ENCODE results near the gene PEG3. TPM values are rescaled to one million over a fixed set of nuclear protein-coding genes. Genes with fewer than 3 reads are reported as not detected.

The PEG3 gene
- total and polyA plus RNA-seq, 2 experiments from 2014 or later = not detected

DNA sequence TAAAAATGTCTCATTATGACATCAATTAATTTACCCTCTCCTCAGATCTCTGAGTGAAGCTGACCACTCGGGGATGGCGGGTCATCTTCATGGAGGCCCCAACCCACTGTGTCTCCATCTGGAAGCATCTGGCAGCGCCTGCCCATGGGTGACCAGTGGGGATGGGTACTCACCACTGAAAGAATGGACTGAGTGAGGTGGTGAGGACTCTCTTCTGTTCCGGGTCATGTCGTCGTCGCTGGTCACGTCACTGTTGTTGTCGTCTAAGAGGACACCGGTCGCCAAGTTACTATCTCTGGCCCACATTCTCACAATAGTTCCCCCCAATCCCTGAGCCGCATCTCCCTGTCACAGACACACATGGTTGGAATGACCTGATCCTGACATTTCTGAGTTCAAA, 17.1 kb downstream of the PEG3 start:
- Histone ChIP-seq H3K27me3 (ENCODE audit: insufficient read depth) (no peaks in the 10 kb centered on the region), H3K9me2 (ENCODE audit: insufficient read depth) (no peaks in the 10 kb centered on the region), H3K4me3 (no peak overlapping the region), H3K79me2 (replicated peaks; ENCODE audit: insufficient read depth) (no peaks in the 10 kb centered on the region), H3F3A (replicated peaks; ENCODE audit: low read depth) (no peaks in the 10 kb centered on the region), H3K4me1 (ENCODE audit: insufficient read depth) (no peaks in the 10 kb centered on the region), H3K4me2 (no peak overlapping the region), H4K20me1 (replicated peaks; ENCODE audit: insufficient read depth) (no peaks in the 10 kb centered on the region), H3K27ac (ENCODE audit: low read depth) (no peak overlapping the region), H3K36me3 (ENCODE audit: insufficient read depth) (peaks cover 9% of the 10 kb centered on the region; the same call in 1 of the 2 replicates), H2AFZ (no peak overlapping the region)
- peaks cover 44% of the 10 kb centered on the region for H3K36me3 Mint-ChIP-seq (ENCODE audit: low read depth)
- H3K4me3 Mint-ChIP-seq = no peak overlapping the region
- DNase-seq (ENCODE audit: low spot score) (no peak), ATAC-seq (no peak)
- H3K27ac Mint-ChIP-seq = no peak overlapping the region
- peaks cover 100% of the 10 kb centered on the region for H3K9me3 Mint-ChIP-seq
- TF ChIP-seq, protein P1, sequence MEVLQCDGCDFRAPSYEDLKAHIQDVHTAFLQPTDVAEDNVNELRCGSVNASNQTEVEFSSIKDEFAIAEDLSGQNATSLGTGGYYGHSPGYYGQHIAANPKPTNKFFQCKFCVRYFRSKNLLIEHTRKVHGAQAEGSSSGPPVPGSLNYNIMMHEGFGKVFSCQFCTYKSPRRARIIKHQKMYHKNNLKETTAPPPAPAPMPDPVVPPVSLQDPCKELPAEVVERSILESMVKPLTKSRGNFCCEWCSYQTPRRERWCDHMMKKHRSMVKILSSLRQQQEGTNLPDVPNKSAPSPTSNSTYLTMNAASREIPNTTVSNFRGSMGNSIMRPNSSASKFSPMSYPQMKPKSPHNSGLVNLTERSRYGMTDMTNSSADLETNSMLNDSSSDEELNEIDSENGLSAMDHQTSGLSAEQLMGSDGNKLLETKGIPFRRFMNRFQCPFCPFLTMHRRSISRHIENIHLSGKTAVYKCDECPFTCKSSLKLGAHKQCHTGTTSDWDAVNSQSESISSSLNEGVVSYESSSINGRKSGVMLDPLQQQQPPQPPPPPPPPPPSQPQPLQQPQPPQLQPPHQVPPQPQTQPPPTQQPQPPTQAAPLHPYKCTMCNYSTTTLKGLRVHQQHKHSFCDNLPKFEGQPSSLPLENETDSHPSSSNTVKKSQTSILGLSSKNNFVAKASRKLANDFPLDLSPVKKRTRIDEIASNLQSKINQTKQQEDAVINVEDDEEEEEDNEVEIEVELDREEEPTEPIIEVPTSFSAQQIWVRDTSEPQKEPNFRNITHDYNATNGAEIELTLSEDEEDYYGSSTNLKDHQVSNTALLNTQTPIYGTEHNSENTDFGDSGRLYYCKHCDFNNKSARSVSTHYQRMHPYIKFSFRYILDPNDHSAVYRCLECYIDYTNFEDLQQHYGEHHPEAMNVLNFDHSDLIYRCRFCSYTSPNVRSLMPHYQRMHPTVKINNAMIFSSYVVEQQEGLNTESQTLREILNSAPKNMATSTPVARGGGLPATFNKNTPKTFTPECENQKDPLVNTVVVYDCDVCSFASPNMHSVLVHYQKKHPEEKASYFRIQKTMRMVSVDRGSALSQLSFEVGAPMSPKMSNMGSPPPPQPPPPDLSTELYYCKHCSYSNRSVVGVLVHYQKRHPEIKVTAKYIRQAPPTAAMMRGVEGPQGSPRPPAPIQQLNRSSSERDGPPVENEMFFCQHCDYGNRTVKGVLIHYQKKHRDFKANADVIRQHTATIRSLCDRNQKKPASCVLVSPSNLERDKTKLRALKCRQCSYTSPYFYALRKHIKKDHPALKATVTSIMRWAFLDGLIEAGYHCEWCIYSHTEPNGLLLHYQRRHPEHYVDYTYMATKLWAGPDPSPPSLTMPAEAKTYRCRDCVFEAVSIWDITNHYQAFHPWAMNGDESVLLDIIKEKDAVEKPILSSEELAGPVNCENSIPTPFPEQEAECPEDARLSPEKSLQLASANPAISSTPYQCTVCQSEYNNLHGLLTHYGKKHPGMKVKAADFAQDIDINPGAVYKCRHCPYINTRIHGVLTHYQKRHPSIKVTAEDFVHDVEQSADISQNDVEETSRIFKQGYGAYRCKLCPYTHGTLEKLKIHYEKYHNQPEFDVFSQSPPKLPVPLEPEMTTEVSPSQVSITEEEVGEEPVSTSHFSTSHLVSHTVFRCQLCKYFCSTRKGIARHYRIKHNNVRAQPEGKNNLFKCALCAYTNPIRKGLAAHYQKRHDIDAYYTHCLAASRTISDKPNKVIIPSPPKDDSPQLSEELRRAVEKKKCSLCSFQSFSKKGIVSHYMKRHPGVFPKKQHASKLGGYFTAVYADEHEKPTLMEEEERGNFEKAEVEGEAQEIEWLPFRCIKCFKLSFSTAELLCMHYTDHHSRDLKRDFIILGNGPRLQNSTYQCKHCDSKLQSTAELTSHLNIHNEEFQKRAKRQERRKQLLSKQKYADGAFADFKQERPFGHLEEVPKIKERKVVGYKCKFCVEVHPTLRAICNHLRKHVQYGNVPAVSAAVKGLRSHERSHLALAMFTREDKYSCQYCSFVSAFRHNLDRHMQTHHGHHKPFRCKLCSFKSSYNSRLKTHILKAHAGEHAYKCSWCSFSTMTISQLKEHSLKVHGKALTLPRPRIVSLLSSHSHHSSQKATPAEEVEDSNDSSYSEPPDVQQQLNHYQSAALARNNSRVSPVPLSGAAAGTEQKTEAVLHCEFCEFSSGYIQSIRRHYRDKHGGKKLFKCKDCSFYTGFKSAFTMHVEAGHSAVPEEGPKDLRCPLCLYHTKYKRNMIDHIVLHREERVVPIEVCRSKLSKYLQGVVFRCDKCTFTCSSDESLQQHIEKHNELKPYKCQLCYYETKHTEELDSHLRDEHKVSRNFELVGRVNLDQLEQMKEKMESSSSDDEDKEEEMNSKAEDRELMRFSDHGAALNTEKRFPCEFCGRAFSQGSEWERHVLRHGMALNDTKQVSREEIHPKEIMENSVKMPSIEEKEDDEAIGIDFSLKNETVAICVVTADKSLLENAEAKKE (CRISPR knock-in tag; IDR thresholded peaks at IDR 0.05) = no peak
- TF ChIP-seq EZH2phosphoT487 (IDR thresholded peaks at IDR 0.05; ENCODE audit: unreplicated experiment) (no peak), POLR2AphosphoS5 (IDR thresholded peaks at IDR 0.05; ENCODE audit: low read depth) (no peak), ZNF331 (CRISPR knock-in tag; IDR thresholded peaks at IDR 0.05; ENCODE audit: low read depth) (no peak), CREB1 (CRISPR knock-in tag; IDR thresholded peaks at IDR 0.05; ENCODE audit: low read depth) (no peak), EZH2 (IDR thresholded peaks at IDR 0.05; ENCODE audit: low read depth, unreplicated experiment) (no peak), JUNB (IDR thresholded peaks at IDR 0.05; ENCODE audit: unreplicated experiment) (no peak)
- TF ChIP-seq, protein P2, sequence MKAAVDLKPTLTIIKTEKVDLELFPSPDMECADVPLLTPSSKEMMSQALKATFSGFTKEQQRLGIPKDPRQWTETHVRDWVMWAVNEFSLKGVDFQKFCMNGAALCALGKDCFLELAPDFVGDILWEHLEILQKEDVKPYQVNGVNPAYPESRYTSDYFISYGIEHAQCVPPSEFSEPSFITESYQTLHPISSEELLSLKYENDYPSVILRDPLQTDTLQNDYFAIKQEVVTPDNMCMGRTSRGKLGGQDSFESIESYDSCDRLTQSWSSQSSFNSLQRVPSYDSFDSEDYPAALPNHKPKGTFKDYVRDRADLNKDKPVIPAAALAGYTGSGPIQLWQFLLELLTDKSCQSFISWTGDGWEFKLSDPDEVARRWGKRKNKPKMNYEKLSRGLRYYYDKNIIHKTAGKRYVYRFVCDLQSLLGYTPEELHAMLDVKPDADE (IDR thresholded peaks at IDR 0.05) = no peak
- TF ChIP-seq, protein P3, sequence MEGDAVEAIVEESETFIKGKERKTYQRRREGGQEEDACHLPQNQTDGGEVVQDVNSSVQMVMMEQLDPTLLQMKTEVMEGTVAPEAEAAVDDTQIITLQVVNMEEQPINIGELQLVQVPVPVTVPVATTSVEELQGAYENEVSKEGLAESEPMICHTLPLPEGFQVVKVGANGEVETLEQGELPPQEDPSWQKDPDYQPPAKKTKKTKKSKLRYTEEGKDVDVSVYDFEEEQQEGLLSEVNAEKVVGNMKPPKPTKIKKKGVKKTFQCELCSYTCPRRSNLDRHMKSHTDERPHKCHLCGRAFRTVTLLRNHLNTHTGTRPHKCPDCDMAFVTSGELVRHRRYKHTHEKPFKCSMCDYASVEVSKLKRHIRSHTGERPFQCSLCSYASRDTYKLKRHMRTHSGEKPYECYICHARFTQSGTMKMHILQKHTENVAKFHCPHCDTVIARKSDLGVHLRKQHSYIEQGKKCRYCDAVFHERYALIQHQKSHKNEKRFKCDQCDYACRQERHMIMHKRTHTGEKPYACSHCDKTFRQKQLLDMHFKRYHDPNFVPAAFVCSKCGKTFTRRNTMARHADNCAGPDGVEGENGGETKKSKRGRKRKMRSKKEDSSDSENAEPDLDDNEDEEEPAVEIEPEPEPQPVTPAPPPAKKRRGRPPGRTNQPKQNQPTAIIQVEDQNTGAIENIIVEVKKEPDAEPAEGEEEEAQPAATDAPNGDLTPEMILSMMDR (conservative IDR thresholded peaks at IDR 0.05; ENCODE audit: low read depth in 2 of 2) = no peak
- no peaks in the 10 kb centered on the region for H3K4me1 Mint-ChIP-seq
- peaks cover 2% of the 10 kb centered on the region for H3K27me3 Mint-ChIP-seq (ENCODE audit: insufficient read depth, low read depth, poor library complexity)
